GM21367 (cell line): ENCODE data around the gene KRI1.

Source experiments
- ATAC-seq: cut with Tn5 transposase; IDR thresholded peaks from one replicate; pipeline ENCODE4 v1.9.1; 2021; ENCODE audit not compliant: unreplicated experiment

Gene KRI1

DNA sequence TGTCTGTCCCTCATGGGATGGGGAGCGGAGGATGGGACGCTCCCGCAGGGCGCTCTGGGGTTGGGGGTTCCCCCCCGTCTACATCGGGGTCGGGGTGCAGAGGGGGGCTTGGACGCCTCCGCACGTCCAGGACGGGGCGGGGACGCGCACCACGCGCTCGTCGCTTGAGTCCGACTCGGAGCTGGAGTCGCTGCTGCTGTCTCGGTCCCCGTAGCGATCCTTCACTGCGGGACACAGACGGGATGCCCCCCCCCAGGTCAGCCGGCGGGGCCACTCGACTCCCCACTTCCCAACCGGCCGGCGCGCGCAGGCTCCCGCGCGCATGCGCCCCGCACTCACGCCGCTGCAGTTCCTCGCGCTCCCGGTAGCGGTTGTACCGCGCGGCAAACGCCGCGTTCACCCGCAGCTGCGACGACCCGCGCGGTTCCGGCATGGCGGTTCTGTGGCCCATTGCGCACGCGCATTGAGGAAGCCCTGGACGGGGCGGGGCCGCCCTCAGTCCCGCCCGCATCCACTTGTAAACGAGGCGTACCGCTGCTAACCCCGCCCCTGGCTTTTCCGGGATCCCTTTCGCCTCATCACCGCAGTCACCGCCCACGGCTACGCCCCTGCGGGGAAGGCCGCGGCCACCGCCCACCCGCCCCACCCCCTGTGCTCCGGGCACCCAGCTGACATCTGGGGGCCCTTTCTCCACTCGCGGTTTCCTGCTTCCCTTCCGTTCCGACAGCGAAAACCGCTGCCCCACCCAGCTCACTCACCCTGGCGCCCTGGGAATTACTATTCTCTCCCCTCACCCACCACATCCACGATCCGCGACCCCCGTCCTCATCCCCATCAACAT lies at the start of gene KRI1:
Gene KRI1, minus strand, starts transcription at position 444 of the 841 bp plus-strand sequence. Its CDS starts 11 bp downstream, at position 433.
- ATAC-seq: peak; percentile 24

DNA sequence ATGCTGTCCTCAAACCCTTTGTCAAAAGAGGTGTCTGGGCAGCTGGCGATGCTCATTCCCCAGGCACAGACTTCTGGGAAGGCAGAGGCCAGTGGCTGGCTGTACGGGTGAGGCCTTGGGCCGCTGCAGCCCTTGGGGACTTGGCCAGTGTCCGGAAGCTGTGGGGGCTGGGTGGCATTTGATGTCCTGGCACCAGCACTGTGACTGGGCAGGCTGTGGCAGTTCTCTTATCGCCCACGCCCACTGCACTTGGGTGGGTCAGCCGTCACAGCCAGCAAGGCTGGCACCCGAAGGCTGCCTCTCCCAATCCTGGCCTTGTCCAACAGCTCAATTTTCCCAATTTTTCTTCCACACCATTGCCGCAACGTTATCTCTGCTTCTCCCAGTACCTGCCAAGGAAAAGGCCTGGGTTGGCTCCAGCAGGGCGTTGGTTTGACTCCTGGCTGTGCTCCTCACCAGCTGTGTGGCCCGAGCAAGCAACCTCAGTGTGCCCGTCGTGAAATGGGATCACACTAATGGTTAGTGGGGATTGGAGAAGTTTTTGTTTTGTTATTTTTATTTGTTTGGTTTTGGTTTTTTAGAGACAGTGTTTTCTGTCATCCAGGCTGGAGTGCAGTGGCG lies 46.8 kb upstream of the KRI1 start:
- ATAC-seq: no peak

DNA sequence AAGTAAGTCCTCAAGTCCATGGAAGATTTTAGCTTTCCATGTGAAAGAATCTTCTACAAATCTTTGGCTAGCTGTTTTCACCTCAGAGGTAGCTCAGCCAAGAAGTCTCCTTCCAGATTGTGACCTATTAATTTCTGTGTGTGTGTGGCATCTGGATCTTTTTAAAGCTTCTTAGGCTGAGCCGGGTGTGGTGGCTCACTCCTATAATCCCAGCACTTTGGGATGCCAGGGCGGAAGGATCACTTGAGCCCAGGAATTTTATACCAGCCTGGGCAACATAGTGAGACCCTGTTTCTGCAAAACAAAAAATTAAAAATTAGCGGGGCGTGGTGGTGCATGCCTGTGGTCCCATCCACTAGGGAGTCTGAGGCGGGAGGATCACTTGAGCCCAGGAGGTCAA lies 46.1 kb upstream of the KRI1 start:
- ATAC-seq: no peak

DNA sequence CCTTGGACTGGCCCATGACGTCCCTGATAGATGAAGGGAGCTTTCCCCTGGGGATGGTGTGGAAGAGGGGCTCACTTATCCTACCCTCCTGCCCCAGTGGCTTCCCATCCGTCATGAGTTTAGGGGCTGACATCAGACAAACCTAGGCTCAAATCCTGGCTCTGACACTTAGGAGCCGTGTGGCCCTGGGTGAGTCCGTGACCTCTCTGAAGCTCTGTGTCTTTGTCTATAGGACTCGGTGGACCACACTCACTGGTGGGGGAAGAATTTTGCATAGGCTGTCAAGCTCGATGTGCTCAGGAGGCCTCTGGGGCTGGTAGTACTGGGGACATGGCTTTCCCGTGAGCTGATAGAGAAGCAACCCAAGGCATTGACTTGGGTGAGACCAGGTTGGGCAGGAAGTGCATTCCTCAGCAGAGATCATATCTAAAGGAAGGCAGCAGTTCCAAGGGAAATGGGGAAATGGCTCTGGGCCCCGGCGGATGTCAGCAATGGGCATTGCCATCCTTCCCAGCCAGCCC lies 38.7 kb upstream of the KRI1 start:
- ATAC-seq: peak; percentile 16

DNA sequence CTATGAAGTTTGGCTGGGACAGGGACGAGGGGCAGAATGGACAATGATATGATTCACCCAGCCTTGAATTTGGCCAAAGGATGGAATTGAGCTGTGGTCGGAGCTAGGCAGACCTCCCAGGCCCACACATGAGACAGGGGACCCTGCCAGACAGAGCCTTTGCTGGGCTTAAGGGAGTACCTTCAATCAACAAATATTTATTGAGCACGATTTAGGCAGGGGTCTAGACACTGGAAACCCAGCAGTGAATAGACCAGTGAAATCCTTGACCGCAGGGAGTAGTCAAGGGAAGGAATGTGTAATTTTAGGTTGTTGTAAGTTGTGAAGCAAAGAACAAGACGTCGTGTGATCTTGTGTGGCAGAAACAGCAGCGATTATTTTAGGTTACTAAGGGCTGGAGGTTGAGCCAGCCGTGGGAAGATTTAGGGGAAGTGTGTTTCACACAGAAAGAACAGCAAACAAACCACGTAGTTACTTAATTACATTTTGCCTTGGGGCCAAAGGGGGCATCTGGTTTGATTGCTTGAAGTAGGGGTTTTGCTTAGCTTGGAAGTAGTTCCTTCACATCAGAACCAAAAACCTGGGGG lies 38.2 kb upstream of the KRI1 start:
- ATAC-seq: peak; percentile 17

DNA sequence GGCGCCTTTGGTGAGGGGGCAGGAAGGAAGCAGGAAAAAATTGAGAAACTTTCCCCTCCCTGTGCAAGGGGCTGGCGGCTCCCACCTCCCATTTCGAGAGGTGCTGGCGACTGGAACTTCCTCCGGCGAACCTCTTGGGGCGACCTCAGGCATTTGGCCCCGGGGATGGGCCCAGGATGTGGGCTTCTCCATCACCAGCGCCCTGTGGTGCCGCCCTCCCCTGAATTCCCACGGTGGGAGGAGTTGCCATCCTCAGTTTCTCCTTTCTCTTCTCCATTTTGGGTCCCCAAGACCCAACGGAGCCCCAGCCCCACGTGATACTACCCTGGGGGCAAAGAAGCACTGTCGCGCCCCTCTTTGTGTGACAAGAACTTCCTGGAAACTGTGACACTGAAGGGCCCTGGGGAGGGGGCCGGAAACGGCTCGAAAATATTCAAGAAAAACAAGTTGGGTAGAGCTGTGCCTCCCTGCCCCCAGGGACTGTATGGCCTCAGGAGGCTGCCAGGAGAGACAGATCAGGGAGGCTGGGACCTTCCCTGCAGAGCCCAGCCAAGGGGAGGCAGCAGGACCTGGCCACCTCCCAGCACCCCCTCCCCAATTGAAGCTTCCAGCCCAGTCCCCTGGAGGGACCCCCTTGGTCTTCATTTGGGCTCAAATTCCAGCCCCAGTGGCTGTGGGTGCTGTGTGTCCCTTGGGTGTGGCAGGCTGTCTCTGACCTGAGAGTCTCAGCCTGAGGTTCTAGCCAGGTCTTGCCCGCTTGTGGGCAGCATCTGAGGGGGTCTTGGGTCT lies 37.5 kb upstream of the KRI1 start:
- ATAC-seq: peak; percentile 42

DNA sequence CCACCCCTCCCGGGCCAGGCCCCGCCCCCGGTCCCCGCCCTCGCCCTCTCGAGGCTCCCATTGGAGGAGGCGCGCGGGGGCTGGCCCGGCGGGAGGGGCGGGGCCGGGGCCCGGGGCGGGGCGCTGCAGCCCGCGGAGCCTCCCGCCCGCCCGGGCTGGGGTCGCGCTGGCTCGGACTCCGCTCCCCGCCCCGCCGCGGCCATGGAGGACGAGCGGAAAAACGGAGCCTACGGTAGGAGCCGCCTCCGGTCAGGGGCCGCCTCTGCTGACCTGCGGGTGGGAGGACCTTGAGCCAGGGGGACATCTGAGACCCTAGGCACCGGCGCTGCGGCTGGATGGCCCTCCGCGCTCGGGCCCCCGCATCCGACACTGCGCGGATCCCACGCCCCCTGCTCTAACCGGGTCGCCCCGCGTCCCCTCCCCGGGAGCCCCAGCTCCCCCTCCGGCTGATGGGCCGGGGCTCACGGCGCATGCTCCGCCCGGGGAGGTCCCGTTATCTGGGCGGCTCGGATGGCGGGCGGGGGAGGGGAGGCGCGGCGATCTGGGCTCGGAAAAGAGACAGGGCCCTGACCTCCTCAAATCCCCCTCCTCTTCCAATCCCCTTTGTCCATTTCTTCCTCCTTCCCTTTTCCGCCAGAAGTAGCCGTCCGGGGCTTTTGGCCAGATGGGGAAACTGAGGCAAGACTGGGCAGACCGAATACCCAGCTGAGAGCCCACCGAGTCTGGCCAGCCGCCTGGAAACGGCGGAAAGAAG lies 36.7 kb upstream of the KRI1 start:
- ATAC-seq: no peak

DNA sequence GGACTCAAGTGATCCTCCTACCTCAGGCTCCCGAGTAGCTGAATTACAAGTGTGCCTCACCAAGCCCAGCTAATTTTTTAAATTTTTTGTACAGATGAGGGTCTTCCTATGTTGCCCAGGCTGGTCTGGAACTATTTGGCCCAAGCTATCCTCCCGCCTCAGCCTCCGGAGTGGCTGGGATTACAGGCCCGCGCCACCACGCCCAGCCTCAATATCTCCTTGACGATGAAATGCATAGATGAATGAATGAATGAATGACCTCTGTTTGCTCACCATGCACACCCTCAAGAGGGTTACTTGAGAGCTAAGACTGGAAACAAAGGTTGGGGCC lies 36.2 kb upstream of the KRI1 start:
- no peak for ATAC-seq

DNA sequence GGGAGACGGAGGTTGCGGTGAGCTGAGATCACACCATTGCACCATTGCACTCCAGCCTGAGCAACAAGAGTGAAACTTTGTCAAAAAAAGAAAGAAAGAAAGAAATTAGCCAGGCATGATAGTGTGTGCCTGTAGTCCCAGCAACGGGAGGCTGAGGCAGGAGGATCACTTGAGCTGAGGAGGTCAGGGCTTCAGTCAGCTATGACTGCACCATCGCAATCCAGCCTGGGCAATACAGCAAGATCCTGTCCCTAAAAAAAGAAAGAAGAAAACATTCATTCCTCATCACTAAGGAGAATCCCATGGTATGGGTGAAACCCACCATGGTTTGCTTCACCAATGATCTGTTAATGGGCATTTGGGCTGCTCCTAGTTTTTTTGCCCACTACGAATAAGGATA lies 34.3 kb upstream of the KRI1 start:
- ATAC-seq: no peak

DNA sequence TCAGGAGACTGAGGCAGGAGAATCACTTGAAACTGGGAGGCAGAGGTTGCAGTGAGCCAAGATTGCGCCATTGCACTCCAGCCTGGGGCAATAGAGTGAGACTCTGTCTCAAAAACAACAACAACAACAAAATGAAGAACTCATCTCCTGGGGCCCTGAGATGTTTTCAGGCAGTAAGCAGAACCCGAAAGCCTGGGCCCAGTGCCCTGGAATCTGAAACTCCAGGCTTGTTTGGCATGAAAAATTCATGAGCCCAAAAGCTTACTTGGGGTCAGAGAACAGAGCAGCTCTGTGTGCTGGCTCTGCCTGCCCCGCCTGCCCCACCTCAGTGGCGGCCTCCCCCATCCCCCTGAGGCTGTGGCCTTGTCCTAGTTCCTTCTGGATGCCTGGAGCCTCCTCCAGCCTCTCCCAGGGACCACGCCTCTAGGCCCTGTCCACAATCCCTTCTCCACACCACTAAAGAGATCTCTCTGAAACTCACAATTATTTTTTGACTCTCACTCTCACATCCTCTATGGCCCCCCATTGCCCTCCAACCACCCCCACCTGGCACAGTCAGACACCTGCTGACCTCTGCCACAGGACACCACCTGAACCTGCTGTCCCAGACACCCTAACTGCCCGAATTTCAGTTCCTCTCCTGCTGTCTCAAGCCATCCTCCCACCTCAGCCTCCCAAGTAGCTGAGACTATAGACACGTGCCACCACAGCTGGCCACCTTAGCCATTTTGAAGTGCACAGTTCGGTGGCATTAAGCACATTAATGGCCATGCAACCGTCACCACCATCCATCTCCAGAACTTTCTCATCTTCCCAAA lies 28.2 kb upstream of the KRI1 start:
- no peak for ATAC-seq

DNA sequence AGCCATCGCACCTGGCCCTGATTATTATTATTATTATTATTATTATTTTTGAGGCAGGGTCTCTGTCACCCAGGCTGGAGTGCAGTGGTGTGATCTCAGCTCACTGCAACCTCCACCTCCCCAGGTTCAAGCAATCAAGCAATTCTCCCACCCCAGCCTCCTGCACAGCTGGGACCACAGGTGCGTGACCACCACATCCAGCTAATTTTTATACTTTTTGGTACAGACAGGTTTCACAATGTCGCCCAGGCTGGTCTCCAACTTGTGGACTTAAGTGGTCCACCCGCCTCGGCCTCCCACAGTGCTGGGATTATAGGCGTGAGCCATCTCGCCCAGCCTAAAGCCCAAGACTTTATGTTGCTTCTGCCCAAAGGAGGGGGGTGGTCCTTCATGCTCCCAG lies 27.3 kb upstream of the KRI1 start:
- no peak for ATAC-seq

DNA sequence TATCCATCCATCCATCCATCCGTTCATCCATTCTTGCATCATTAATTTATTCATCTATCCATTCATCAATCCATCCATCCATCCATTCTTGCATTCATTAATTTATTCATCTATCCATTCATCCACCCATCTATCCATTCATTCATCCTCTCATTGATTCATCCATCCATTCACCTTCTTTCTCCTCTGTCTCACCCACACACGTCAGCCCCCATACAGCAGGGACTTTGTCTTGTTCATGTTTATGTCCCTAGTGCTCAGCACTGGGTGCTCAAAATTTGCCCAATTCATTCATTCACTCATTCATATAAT lies 22.0 kb upstream of the KRI1 start:
- no peak for ATAC-seq

DNA sequence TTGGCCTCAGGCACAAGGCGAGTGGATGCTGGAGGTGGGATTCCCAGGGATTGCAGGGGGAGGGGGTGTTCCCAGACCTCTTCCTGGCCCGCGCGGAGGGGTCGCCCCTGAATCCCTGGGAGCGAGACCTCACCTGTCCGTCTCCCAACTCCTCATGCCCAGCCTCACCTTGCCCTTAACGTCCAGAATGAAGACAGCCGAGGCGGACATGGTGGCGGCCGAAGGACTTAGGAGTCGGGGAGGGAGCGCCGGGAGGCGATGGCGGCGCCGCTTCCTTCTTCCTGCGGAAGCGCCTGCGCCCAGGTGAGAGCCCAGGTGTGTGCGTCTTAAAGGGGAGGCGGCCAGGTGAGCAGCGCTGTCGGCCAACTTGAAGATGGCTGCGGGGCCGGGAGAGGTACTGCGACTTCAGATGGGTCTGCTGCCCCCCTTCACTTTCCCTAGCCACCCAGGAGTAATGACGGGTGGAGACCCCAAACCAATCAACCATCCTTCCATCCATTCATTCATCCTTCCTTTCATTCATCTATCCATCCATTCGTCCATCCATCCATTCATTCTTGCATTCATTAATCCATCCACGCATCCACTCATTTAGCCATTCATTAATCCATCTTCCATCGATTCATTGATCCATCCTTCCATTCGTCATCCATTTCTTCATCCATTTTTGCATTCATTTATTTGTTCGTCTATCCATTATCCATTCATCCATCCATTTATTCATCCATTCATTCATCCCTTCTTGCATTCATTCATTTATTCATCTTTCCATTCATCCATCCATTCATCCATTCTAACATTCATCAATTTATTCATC lies 21.4 kb upstream of the KRI1 start, which contains the start of gene AP1M2:
Gene AP1M2, minus strand, starts transcription at position 291 of the 817 bp plus-strand sequence. Its CDS starts 81 bp downstream, at position 210.
- ATAC-seq: no peak

DNA sequence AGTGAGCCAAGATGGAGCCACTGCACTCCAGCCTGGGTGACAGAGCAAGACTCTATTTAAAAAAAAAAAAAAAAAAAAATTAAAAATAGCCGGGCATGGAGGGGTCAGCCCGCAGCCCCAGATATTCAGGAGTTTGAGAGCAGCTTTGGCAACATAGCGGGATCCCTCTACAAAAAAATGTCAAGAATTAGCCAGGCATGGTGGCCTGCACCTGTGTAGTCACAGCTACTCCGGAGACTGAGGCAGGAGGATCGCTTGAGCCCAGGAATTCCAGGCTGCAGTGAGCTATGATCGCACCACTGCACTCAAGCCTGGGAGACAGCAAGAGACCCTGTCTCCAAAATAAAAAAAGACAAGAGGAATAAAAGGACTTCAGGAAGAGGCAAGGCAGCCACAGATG lies 20.6 kb upstream of the KRI1 start:
- no peak for ATAC-seq

DNA sequence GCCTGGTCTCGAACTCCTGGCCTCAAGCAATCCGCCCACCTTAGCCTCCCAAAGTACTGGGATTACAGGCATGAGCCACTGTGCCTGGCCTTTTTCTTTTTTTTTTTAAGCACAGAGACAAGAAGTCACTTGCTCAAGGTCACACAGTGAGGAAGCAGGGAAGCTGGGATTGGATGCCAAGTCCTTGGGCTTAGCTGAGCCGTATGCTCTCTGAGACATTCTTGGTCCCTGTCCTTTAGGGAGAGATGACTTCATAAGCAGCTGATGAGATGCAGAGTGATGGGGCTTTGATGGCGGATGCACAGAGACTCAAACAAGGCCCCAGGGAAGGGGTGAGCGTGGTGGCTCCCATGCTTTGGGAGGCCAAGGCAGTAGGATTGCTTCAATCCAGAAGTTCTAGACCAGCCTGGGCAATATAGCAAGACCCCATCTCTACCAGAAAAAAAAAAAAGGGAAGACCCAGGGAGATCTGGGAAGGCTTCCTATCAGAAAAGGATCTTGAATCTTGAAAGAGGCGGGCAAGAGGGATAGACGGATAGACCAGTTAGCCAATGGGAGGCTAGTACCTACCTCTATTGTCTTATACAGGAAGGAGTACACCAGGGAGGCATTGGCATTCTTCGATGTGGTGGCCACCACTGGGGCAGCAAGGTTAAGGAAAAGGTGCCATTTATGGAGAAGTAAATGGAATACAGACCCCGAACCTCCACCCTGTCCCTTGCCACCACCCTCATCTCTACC lies 17.4 kb upstream of the KRI1 start:
- ATAC-seq: no peak

DNA sequence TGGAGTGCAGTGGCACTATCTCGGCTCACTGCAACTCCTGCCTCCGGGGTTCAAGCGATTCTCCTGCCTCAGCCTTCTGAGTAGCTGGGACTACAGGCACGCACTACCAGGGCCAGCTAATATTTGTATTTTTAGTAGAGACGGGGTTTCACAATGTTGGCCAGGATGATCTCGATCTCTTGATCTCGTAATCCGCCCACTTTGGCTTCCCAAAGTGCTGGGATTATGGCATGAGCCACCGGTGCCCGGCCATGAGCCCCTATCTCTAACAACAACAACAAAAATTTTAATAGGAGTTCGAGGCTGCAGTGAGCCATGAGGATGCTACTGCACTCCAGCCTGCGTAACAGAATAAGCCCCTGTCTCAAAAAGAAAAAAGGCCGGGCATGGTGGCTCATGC lies 16.3 kb upstream of the KRI1 start:
- ATAC-seq: no peak

DNA sequence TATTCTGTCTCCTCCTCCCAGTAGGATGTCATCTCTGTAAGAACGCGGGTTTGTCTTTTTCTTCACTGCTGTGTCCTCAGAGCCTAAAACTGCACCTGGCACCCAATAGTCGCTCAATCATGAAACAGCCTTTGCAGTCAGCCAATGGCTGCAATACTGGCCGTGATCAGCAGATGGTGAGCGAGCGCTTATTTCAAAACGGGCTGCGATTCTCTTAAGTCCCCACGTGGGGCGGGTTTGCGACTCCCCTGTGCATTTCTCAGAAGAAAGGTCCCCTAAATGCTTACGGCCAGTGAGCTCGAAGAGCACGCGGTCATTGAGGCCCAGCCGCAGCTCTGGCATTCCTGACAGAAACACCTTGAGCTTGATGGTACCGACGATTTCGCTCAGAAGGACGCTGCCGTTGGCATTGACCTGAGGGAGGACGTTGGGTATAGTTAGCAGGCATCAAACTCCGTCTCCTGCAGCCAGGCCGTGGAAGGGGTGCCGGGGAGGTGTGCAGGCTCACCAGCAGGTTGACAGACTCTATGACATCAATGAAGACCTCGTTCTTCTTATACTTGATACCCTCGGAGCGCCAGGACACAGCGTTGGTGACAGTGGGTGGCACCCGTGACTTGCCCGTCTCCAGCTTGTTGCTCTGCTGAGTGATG lies 15.3 kb upstream of the KRI1 start:
- ATAC-seq: no peak

DNA sequence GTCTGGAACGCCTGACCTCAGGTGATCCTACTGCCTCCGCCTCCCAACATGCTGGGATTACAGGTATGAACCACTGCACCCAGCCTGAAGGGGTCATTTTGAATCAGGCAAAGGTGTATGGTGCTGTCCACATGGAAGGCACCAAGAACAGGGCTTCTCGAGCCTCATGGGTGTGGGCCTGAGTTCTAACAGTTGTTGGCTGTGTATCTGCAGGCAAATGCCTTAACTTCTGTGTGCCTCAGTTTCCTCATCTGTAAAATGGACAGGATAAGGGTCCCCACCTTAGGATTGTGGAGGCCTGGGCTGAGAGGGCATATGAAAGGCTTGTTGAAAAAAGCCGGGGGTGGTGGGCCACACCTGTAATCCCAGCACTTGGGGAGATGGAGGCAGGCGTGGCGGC lies 12.1 kb upstream of the KRI1 start:
- ATAC-seq: no peak
